Testis (tissue), 3 donors: ENCODE measurements around the gene ULK3. TPM values are rescaled to one million over a fixed set of nuclear protein-coding genes. Genes with fewer than 3 reads are reported as not detected.

Source experiments
- DNase-seq: peaks from one replicate; pipeline ENCODE4 v3.0.0-alpha.2; 2019
- H3K27ac ChIP-seq, 2 donors: fragments of 200-600 bp; sonication (generic); one replicate each; pipeline ENCODE4 v1.5.1; 2019
- H3K27me3 ChIP-seq: fragments of 200-600 bp; sonication (generic); one replicate; pipeline ENCODE4 v1.5.1; 2019
- H3K36me3 ChIP-seq: fragments of 200-600 bp; sonication (generic); one replicate; pipeline ENCODE4 v1.5.1; 2017; ENCODE audit warnings: low read depth; ENCODE audit errors: missing control alignments
- H3K4me1 ChIP-seq: fragments of 200-600 bp; sonication (generic); one replicate; pipeline ENCODE4 v1.5.1; 2019
- H3K4me3 ChIP-seq, 2 donors: fragments of 200-600 bp; sonication (generic); one replicate each; pipeline ENCODE4 v1.5.1; 2017 to 2019
- H3K9me3 ChIP-seq: fragments of 200-600 bp; sonication (generic); one replicate; pipeline ENCODE4 v1.5.1; 2017
- CTCF ChIP-seq, 3 experiments: fragments of 450-650 bp in 2 of 3; fragments of 200-600 bp in 1 of 3; sonication (generic) in 1 of 3; IDR thresholded peaks; one replicate each; pipeline ENCODE4 v1.5.1; 2016 to 2019; ENCODE audit warnings: antibody characterized with exemption in 3 of 3, mild to moderate bottlenecking in 2 of 3, moderate library complexity in 1 of 3
- POLR2A ChIP-seq: fragments of 450-650 bp; IDR thresholded peaks from one replicate; pipeline ENCODE4 v1.6.1; 2017; ENCODE audit warnings: antibody characterized with exemption, mild to moderate bottlenecking, moderate library complexity
- WGBS, 2 donors: methylation state at CpG; one replicate each; pipeline ENCODE4 v1.1.5; 2018; 5-methylcytosine and 5-hydroxymethylcytosine counted together
- intact Hi-C: fragments of 100-400 bp; cut with DNase I; formaldehyde crosslinking; loops from one replicate; pipeline ENCODE4 v1.15.1; 2023; ENCODE audit warnings: low total_unique reads
- polyA plus RNA-seq: library from polyadenylated mRNA; stranded (reverse); fragments of 350-450 nt; fragmentation: Illumina TruSeq; extraction: RNeasy Lipid Tissue Mini Kit (QIAGEN cat#74804); gene quantifications from one replicate; pipeline ENCODE4 v1.2.3, GENCODE V29; 2014; ENCODE audit warnings: low read depth, low replicate concordance; ENCODE audit not compliant: insufficient read depth
- total RNA-seq, 2 donors: library from RNA; depleted of rRNA; stranded (reverse); fragments of >200 nt; gene quantifications; one replicate each; pipeline ENCODE4 v1.2.3, GENCODE V29; 2016

Gene ULK3
- total and polyA plus RNA-seq, 3 donors from 2014 or later, result 27.0 to 78.5 (median 68.2) TPM

GRCh38 chr15:74804935-74805334 is 38.0 kb downstream of the ULK3 start:
- intact Hi-C loops, result no loop called here
- TF ChIP-seq CTCF (IDR thresholded peaks at IDR 0.05) (no peak), POLR2A (no peak)
- 52 to 68% methylated on average over 6 of the region's 6 CpGs for WGBS, 2 donors

GRCh38 chr15:74802862-74803447 is 40.0 kb downstream of the ULK3 start:
- Histone ChIP-seq H3K27me3 (no peaks in the 10 kb centered on the region), H3K4me1 (no peaks in the 10 kb centered on the region), H3K4me3 (no peak overlapping the region), H3K9me3 (no peaks in the 10 kb centered on the region), H3K27ac (no peak overlapping the region), H3K36me3 (no peaks in the 10 kb centered on the region)
- intact Hi-C loops, result no loop called here
- DNase-seq, result no peak
- TF ChIP-seq POLR2A, result no peak
- WGBS, 2 donors, result 93 to 95% methylated on average over 24 to 31 of the region's 31 CpGs

More at GRCh38 chr15:74804935-74805334, 38.0 kb downstream of the ULK3 start:
- H3K4me3 ChIP-seq, result no peak overlapping the region
- no peaks in the 10 kb centered on the region for H3K27me3 ChIP-seq
- no peak overlapping the region for H3K27ac ChIP-seq
- no peak for DNase-seq
- H3K36me3 ChIP-seq, result no peaks in the 10 kb centered on the region
- no peaks in the 10 kb centered on the region for H3K9me3 ChIP-seq
- no peaks in the 10 kb centered on the region for H3K4me1 ChIP-seq

DNA sequence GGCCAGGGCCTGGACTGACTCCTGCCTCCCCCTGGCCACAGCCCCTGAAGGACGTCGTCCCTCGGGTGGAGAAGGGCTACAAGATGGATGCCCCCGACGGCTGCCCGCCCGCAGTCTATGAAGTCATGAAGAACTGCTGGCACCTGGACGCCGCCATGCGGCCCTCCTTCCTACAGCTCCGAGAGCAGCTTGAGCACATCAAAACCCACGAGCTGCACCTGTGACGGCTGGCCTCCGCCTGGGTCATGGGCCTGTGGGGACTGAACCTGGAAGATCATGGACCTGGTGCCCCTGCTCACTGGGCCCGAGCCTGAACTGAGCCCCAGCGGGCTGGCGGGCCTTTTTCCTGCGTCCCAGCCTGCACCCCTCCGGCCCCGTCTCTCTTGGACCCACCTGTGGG is 40.7 kb downstream of the ULK3 start:
- no peak for DNase-seq
- no peaks in the 10 kb centered on the region for H3K36me3 ChIP-seq
- H3K4me3 ChIP-seq, result no peak overlapping the region
- no peaks in the 10 kb centered on the region for H3K27me3 ChIP-seq
- no peak overlapping the region for H3K27ac ChIP-seq
- no peaks in the 10 kb centered on the region for H3K9me3 ChIP-seq
- intact Hi-C loops, result no loop called here
- WGBS, 2 donors, result 90 to 95% methylated on average over 17 to 20 of the region's 20 CpGs
- H3K4me1 ChIP-seq, result no peaks in the 10 kb centered on the region
- no peak for TF ChIP-seq POLR2A
- no peak for TF ChIP-seq CTCF (IDR thresholded peaks at IDR 0.05)

DNA sequence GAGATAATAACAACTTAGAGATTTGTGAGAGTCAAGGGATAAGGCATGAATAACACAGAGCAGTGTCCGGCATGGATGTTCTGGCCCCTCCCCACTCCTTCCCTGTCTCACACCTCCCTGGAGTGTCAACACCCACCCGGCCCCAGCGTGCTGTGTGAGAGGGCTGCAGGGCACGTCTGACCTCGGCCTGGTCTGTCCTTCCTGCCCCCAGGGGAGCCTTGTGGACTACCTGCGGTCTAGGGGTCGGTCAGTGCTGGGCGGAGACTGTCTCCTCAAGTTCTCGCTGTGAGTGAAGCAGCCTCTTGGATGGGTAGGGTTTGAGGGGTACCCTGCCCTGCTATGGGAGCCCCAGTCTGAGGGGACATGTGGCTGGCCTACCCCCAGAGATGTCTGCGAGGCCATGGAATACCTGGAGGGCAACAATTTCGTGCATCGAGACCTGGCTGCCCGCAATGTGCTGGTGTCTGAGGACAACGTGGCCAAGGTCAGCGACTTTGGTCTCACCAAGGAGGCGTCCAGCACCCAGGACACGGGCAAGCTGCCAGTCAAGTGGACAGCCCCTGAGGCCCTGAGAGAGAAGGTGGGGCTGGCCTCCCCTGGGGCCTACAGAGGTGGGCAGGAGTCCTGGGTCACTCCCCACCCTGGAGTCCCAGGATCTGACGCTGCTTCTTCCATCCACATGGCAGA is 41.5 kb downstream of the ULK3 start:
- WGBS, 2 donors, result 82 to 87% methylated on average over 9 to 18 of the region's 18 CpGs
- H3K27me3 ChIP-seq, result no peaks in the 10 kb centered on the region
- H3K27ac ChIP-seq, result no peak overlapping the region
- TF ChIP-seq CTCF (IDR thresholded peaks at IDR 0.05) (no peak), POLR2A (no peak)
- no peak overlapping the region for H3K4me3 ChIP-seq
- DNase-seq, result no peak
- H3K9me3 ChIP-seq, result no peaks in the 10 kb centered on the region
- no peaks in the 10 kb centered on the region for H3K36me3 ChIP-seq
- no peaks in the 10 kb centered on the region for H3K4me1 ChIP-seq
- intact Hi-C loops, result no loop called here

DNA sequence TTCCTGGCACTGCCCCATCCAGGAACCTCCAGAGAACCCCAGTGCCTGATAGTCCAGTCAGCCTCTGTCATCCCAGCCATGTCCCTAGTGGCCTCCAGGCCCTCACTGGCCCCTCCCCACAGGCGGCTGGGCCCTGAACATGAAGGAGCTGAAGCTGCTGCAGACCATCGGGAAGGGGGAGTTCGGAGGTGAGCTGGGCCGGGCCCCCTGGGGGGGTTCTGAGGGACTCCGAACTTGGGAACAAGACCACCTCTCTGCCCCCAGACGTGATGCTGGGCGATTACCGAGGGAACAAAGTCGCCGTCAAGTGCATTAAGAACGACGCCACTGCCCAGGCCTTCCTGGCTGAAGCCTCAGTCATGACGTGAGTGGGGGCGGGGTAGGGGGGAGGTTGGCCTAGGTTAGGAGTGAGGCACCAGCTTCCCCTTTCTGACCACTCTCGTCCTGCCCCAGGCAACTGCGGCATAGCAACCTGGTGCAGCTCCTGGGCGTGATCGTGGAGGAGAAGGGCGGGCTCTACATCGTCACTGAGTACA is 42.3 kb downstream of the ULK3 start:
- DNase-seq, result no peak
- no peak overlapping the region for H3K4me3 ChIP-seq
- H3K27ac ChIP-seq, result no peak overlapping the region
- no peaks in the 10 kb centered on the region for H3K9me3 ChIP-seq
- TF ChIP-seq CTCF (IDR thresholded peaks at IDR 0.05), result no peak
- no peak for TF ChIP-seq POLR2A
- H3K27me3 ChIP-seq, result no peaks in the 10 kb centered on the region
- WGBS, 2 donors, result 90 to 92% methylated on average over 10 to 20 of the region's 20 CpGs
- H3K36me3 ChIP-seq, result no peaks in the 10 kb centered on the region
- H3K4me1 ChIP-seq, result no peaks in the 10 kb centered on the region
- intact Hi-C loops, result no loop called here
